Mammary epithelial cell (primary cell): Measurements from ENCODE around the gene OR2C1.

Experiments used
- EZH2 ChIP-seq: IDR thresholded peaks from 2 replicates; pipeline ENCODE4 v1.6.1; 2012; ENCODE audit warnings: low read length, inconsistent platforms, borderline replicate concordance
- TF ChIP-seq, protein P1 (sequence below), 2 donors: IDR thresholded peaks in 1 of 2; conservative IDR thresholded peaks in 1 of 2; 2 replicates each; pipeline ENCODE4 v1.5.1; 2011 to 2012; ENCODE audit warnings: inconsistent platforms in 2 of 2, low read length in 2 of 2, mild to moderate bottlenecking in 2 of 2, control low read depth in 1 of 2, low read depth in 1 of 2; ENCODE audit not compliant: insufficient read depth in 1 of 2; ENCODE audit errors: extremely low read depth in 1 of 2

DNA sequence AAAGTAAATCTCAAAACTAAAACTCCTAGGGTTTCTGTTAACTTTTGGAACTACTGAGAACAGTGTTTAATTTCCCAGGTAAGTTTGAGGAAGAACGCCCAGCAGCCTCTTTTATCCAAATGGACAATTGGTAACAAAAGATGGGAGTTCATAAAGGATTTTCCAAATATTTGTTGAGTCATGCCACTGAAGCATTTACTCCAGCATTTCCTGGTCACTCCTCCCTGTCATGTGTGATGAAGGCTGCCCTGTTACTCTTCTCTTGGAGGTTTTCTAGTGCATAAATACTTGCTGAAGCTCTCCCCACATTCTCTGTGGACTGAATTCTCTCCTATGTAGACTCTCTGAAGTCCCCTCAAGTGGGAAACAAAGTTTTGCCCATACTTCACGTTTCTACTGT is 33.9 kb upstream of the OR2C1 start:
- TF ChIP-seq, protein P1, sequence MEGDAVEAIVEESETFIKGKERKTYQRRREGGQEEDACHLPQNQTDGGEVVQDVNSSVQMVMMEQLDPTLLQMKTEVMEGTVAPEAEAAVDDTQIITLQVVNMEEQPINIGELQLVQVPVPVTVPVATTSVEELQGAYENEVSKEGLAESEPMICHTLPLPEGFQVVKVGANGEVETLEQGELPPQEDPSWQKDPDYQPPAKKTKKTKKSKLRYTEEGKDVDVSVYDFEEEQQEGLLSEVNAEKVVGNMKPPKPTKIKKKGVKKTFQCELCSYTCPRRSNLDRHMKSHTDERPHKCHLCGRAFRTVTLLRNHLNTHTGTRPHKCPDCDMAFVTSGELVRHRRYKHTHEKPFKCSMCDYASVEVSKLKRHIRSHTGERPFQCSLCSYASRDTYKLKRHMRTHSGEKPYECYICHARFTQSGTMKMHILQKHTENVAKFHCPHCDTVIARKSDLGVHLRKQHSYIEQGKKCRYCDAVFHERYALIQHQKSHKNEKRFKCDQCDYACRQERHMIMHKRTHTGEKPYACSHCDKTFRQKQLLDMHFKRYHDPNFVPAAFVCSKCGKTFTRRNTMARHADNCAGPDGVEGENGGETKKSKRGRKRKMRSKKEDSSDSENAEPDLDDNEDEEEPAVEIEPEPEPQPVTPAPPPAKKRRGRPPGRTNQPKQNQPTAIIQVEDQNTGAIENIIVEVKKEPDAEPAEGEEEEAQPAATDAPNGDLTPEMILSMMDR (conservative IDR thresholded peaks at IDR 0.05 in 1 of 2, IDR thresholded peaks at IDR 0.05 in 1 of 2; ENCODE audit: extremely low read depth in 1 of 2, insufficient read depth in 1 of 2, low read depth in 1 of 2, low read length in 2 of 2): no peak
- TF ChIP-seq EZH2: no peak
